MM.1S (cell line): ENCODE data around the gene HDAC9.

Experiments used
- DNase-seq: peaks from one replicate; pipeline ENCODE4 v3.0.0-alpha.2; 2015
- H2AFZ ChIP-seq: fragments of 300-600 bp; sonication (generic); 2 replicates; pipeline ENCODE4 v1.6.0; 2016; ENCODE audit warnings: antibody characterized with exemption, low read length
- H3F3A ChIP-seq: fragments of 300-600 bp; sonication (generic); 2 replicates; pipeline ENCODE4 v1.6.1; 2016; ENCODE audit warnings: mild to moderate bottlenecking, antibody characterized with exemption, low read length, moderate library complexity, mixed read lengths; ENCODE audit not compliant: insufficient read depth
- H3K27ac ChIP-seq: fragments of 300-600 bp; sonication (generic); 2 replicates; pipeline ENCODE4 v1.5.1; 2016; ENCODE audit warnings: mild to moderate bottlenecking, low read length
- H3K27me3 ChIP-seq: fragments of 300-600 bp; sonication (generic); replicated peaks from 2 replicates; pipeline ENCODE4 v1.6.0; 2016; ENCODE audit warnings: low read length; ENCODE audit not compliant: insufficient read depth
- H3K36me3 ChIP-seq: fragments of 300-600 bp; sonication (generic); replicated peaks from 2 replicates; pipeline ENCODE4 v1.6.1; 2016; ENCODE audit warnings: mild to moderate bottlenecking, low read length, mixed read lengths; ENCODE audit not compliant: insufficient read depth
- H3K4me1 ChIP-seq: fragments of 300-600 bp; sonication (generic); 2 replicates; pipeline ENCODE4 v1.6.1; 2016; ENCODE audit warnings: low read length, mixed read lengths
- H3K4me2 ChIP-seq: fragments of 300-600 bp; sonication (generic); 2 replicates; pipeline ENCODE4 v1.6.0; 2016; ENCODE audit warnings: low read depth, low read length
- H3K4me3 ChIP-seq: fragments of 300-600 bp; sonication (generic); 2 replicates; pipeline ENCODE4 v1.5.1; 2016; ENCODE audit warnings: low read length, mixed read lengths
- H3K79me2 ChIP-seq: fragments of 300-600 bp; sonication (generic); 2 replicates; pipeline ENCODE4 v1.6.1; 2016; ENCODE audit warnings: mixed run types, low read length, mixed read lengths
- H3K9ac ChIP-seq: fragments of 300-600 bp; sonication (generic); 2 replicates; pipeline ENCODE4 v1.6.1; 2016; ENCODE audit warnings: low read length, mixed read lengths
- H3K9me2 ChIP-seq: fragments of 300-600 bp; sonication (generic); replicated peaks from 2 replicates; pipeline ENCODE4 v1.6.1; 2016; ENCODE audit warnings: mild to moderate bottlenecking, low read length, mixed read lengths; ENCODE audit not compliant: insufficient read depth
- H3K9me3 ChIP-seq: fragments of 300-600 bp; sonication (generic); replicated peaks from 2 replicates; pipeline ENCODE4 v1.6.1; 2016; ENCODE audit warnings: mild to moderate bottlenecking, low read length, mixed read lengths; ENCODE audit not compliant: insufficient read depth
- H4K20me1 ChIP-seq: fragments of 300-600 bp; sonication (generic); 2 replicates; pipeline ENCODE4 v1.6.1; 2016; ENCODE audit warnings: mild to moderate bottlenecking, low read length, moderate library complexity, mixed read lengths; ENCODE audit not compliant: insufficient read depth
- CTCF ChIP-seq: fragments of 300-600 bp; sonication (generic); IDR thresholded peaks from 2 replicates; pipeline ENCODE4 v1.5.1; 2016; ENCODE audit warnings: antibody characterized with exemption, low read length, mixed read lengths
- EZH2 ChIP-seq: fragments of 300-600 bp; sonication (generic); optimal IDR thresholded peaks from 2 replicates; pipeline ENCODE3; 2017; ENCODE audit warnings: low read depth, mild to moderate bottlenecking, antibody characterized with exemption, low read length, mixed read lengths
- EZH2phosphoT487 ChIP-seq: fragments of 300-600 bp; sonication (generic); IDR thresholded peaks from 2 replicates; pipeline ENCODE4 v1.6.1; 2018; ENCODE audit warnings: antibody characterized with exemption, low read length

HDAC9 gene

GRCh38 chr7:18770154-18770811 is 274.7 kb downstream of the HDAC9 start:
- no peaks in the 10 kb centered on the region for H3K79me2 ChIP-seq
- TF ChIP-seq CTCF, result no peak
- TF ChIP-seq EZH2, result no peak
- no peak for TF ChIP-seq EZH2phosphoT487
- H3K4me1 ChIP-seq, result no peaks in the 10 kb centered on the region
- H3F3A ChIP-seq, result no peaks in the 10 kb centered on the region
- H3K27me3 ChIP-seq, result no peaks in the 10 kb centered on the region
- no peak overlapping the region for H3K9ac ChIP-seq
- H3K9me3 ChIP-seq, result no peaks in the 10 kb centered on the region
- H4K20me1 ChIP-seq, result no peaks in the 10 kb centered on the region
- no peaks in the 10 kb centered on the region for H3K36me3 ChIP-seq
- no peak overlapping the region for H3K4me3 ChIP-seq
- no peak for DNase-seq
- no peaks in the 10 kb centered on the region for H3K9me2 ChIP-seq
- no peak overlapping the region for H2AFZ ChIP-seq
- no peak overlapping the region for H3K4me2 ChIP-seq
- no peak overlapping the region for H3K27ac ChIP-seq

DNA sequence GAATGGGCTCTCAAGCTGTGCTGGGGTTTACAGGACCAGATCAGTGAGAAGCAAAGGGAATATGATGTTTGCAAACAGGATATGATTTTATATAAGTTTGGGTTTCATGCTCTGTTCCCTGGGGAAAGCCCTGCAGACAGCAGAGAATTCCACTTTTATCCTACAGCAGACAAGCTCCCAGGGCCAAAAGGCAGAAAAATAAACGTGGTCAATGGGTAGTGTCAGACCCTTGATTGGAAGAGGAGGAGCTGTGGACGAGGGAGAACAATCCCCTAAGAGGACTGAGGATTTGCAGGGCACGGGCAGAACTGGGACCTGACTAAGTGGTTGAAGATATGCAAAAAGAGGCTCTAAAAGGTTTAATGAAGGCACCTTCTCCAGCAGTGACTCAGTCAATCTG is 275.3 kb downstream of the HDAC9 start:
- H3K4me2 ChIP-seq, result no peak overlapping the region

GRCh38 chr7:18771834-18772566 is 276.5 kb downstream of the HDAC9 start:
- no peaks in the 10 kb centered on the region for H3K36me3 ChIP-seq
- no peak overlapping the region for H3K4me3 ChIP-seq
- no peaks in the 10 kb centered on the region for H3K9me3 ChIP-seq
- H3K4me1 ChIP-seq, result no peaks in the 10 kb centered on the region
- no peaks in the 10 kb centered on the region for H3K27me3 ChIP-seq
- DNase-seq, result no peak
- no peak overlapping the region for H3K4me2 ChIP-seq
- H3K9ac ChIP-seq, result no peak overlapping the region
- no peaks in the 10 kb centered on the region for H3F3A ChIP-seq
- H4K20me1 ChIP-seq, result no peaks in the 10 kb centered on the region
- no peak overlapping the region for H2AFZ ChIP-seq
- no peak overlapping the region for H3K27ac ChIP-seq
- H3K9me2 ChIP-seq, result no peaks in the 10 kb centered on the region
- H3K79me2 ChIP-seq, result no peaks in the 10 kb centered on the region
- TF ChIP-seq EZH2, result no peak
- TF ChIP-seq EZH2phosphoT487, result no peak
- TF ChIP-seq CTCF, result no peak

More for the DNA sequence above, 275.3 kb downstream of the HDAC9 start:
- no peak overlapping the region for H2AFZ ChIP-seq
- H3K27me3 ChIP-seq, result no peaks in the 10 kb centered on the region
- no peaks in the 10 kb centered on the region for H4K20me1 ChIP-seq
- H3K9me3 ChIP-seq, result no peaks in the 10 kb centered on the region
- no peak overlapping the region for H3K9ac ChIP-seq
- no peaks in the 10 kb centered on the region for H3K36me3 ChIP-seq
- H3K27ac ChIP-seq, result no peak overlapping the region
- no peaks in the 10 kb centered on the region for H3K4me1 ChIP-seq
- no peaks in the 10 kb centered on the region for H3K9me2 ChIP-seq
- no peaks in the 10 kb centered on the region for H3F3A ChIP-seq
- H3K4me3 ChIP-seq, result no peak overlapping the region
- no peaks in the 10 kb centered on the region for H3K79me2 ChIP-seq
- DNase-seq, result no peak
- no peak for TF ChIP-seq CTCF
- no peak for TF ChIP-seq EZH2phosphoT487
- TF ChIP-seq EZH2, result no peak
